A375 (cell line): Measurements from ENCODE around the gene COL5A1. TPM values are rescaled to one million over a fixed set of nuclear protein-coding genes. Genes with fewer than 3 reads are reported as not detected.

Source experiments
- small RNA-seq: library from RNA; depleted of rRNA; stranded (forward); fragments of <200 nt; gene quantifications from one replicate; pipeline ENCODE3, GENCODE V24; 2014
- total RNA-seq: library from RNA; depleted of rRNA; stranded (reverse); fragments of >200 nt; shearing (Covaris generic); gene quantifications from 2 replicates; pipeline ENCODE4 v1.2.3, GENCODE V29; 2014; rRNA removed

The COL5A1 gene
- total RNA-seq, result 11.1 and 11.7 TPM in 2 replicates

GRCh38 chr9:134641173-134641989, at the start of gene COL5A1:
Gene COL5A1 (plus strand): TSS chr9:134641803. CDS start chr9:134642188, 385 bp downstream.

GRCh38 chr9:134880484-134881312, 239.1 kb downstream of the COL5A1 start, which contains the start of gene FCN2:
Gene FCN2 (plus strand): TSS chr9:134880810. CDS start chr9:134880822, 12 bp downstream.

Small RNAs within 50 kb of the gene (small RNA-seq; reads per million reads assigned to genes)
- gene AL603650.1, result not detected
- not detected for gene MIR3689A
- gene MIR3689B, result not detected
- gene MIR3689C, result not detected
- gene MIR3689D1, result not detected
- gene MIR3689D2, result not detected
- not detected for gene MIR3689E
- gene MIR3689F, result not detected

Other genes with a start within 250 kb of the COL5A1 start
- gene FCN2, start 239.0 kb downstream of the COL5A1 start, total RNA-seq, result not detected in 2 replicates